Smooth muscle cell (in vitro differentiated cells): Measurements from ENCODE around the gene NIN. TPM values are rescaled to one million over a fixed set of nuclear protein-coding genes. Genes with fewer than 3 reads are reported as not detected.

Experiments
- DNase-seq: peaks from one replicate; lab custom pipeline; 2025; ENCODE audit not compliant: unreplicated experiment; lab: John Stamatoyannopoulos, UW
- H2AFZ ChIP-seq: fragments of 200-600 bp; sonication (generic); 2 replicates; pipeline ENCODE4 v1.6.0; 2016; ENCODE audit warnings: antibody characterized with exemption, low read depth, mild to moderate bottlenecking
- H3F3A ChIP-seq: fragments of 200-600 bp; sonication (generic); 2 replicates; pipeline ENCODE4 v1.6.0; 2017; ENCODE audit warnings: antibody characterized with exemption, low read depth
- H3K27ac ChIP-seq: fragments of 200-600 bp; sonication (generic); 2 replicates; pipeline ENCODE4 v1.5.1; 2016; ENCODE audit warnings: low read depth, mild to moderate bottlenecking
- H3K27me3 ChIP-seq: fragments of 200-600 bp; sonication (generic); 2 replicates; pipeline ENCODE4 v1.6.1; 2016; ENCODE audit warnings: low read depth, mild to moderate bottlenecking
- H3K36me3 ChIP-seq: fragments of 200-600 bp; sonication (generic); 2 replicates; pipeline ENCODE4 v1.5.1; 2016; ENCODE audit warnings: low read depth
- H3K4me1 ChIP-seq: fragments of 200-600 bp; sonication (generic); 2 replicates; pipeline ENCODE4 v1.5.1; 2016; ENCODE audit warnings: low read depth
- H3K4me2 ChIP-seq: fragments of 200-600 bp; sonication (generic); 2 replicates; pipeline ENCODE4 v1.6.0; 2016; ENCODE audit warnings: mild to moderate bottlenecking
- H3K4me3 ChIP-seq: fragments of 200-600 bp; sonication (generic); 2 replicates; pipeline ENCODE4 v1.5.1; 2016; ENCODE audit warnings: mild to moderate bottlenecking
- H3K79me2 ChIP-seq: fragments of 200-600 bp; sonication (generic); 2 replicates; pipeline ENCODE4 v1.6.0; 2016; ENCODE audit warnings: low read depth, mild to moderate bottlenecking
- H3K9ac ChIP-seq: fragments of 200-600 bp; sonication (generic); 2 replicates; pipeline ENCODE4 v1.6.0; 2016; ENCODE audit warnings: low read depth
- H3K9me3 ChIP-seq: fragments of 200-600 bp; sonication (generic); replicated peaks from 2 replicates; pipeline ENCODE4 v1.5.1; 2016; ENCODE audit warnings: low read depth
- H4K20me1 ChIP-seq: fragments of 200-600 bp; sonication (generic); 2 replicates; pipeline ENCODE4 v1.6.0; 2016; ENCODE audit warnings: low read depth
- CTCF ChIP-seq: fragments of 200-600 bp; sonication (generic); IDR thresholded peaks from 2 replicates; pipeline ENCODE4 v1.5.1; 2017; ENCODE audit warnings: borderline replicate concordance, mild to moderate bottlenecking, antibody characterized with exemption; ENCODE audit not compliant: insufficient read depth, poor library complexity, severe bottlenecking
- WGBS: methylation state at CpG from one replicate; pipeline ENCODE4 v1.1.7; 2016; ENCODE audit warnings: low lambda C conversion rate; 5-methylcytosine and 5-hydroxymethylcytosine counted together
- polyA plus RNA-seq: library from polyadenylated mRNA; unstranded; fragments of >200 nt; fragmentation: Nextera tagmentation; extraction: Ambion mirVana; gene quantifications from 2 replicates; pipeline ENCODE4 v1.2.1, GENCODE V29; 2016
- total RNA-seq: library from RNA; depleted of rRNA; stranded (reverse); fragments of >200 nt; gene quantifications from 2 replicates; pipeline ENCODE4 v1.2.3, GENCODE V29; 2014

Gene NIN
- total and polyA plus RNA-seq, 2 experiments from 2014 or later: 7.5 to 14.9 TPM

GRCh38 chr14:50812180-50812579 lies 18.8 kb downstream of the NIN start:
- H3K4me3 ChIP-seq: no peak overlapping the region
- peaks cover 8% of the 10 kb centered on the region for H3F3A ChIP-seq
- no peaks in the 10 kb centered on the region for H3K36me3 ChIP-seq
- no peak for DNase-seq
- no peaks in the 10 kb centered on the region for H3K9me3 ChIP-seq
- no peaks in the 10 kb centered on the region for H4K20me1 ChIP-seq
- H3K9ac ChIP-seq: no peak overlapping the region
- H3K27me3 ChIP-seq: no peaks in the 10 kb centered on the region
- no peak overlapping the region for H2AFZ ChIP-seq
- H3K4me1 ChIP-seq: peaks cover 3% of the 10 kb centered on the region
- H3K27ac ChIP-seq: peak overlapping the region; percentile 0
- no peak for TF ChIP-seq CTCF
- H3K4me2 ChIP-seq: no peak overlapping the region
- peaks cover 6% of the 10 kb centered on the region for H3K79me2 ChIP-seq
- 89% methylated on average over 2 of the region's 2 CpGs for WGBS

- no peak for TF ChIP-seq CTCF
- Histone ChIP-seq H3K4me2 (no peak overlapping the region), H2AFZ (no peak overlapping the region), H3K36me3 (no peaks in the 10 kb centered on the region), H3K27me3 (no peaks in the 10 kb centered on the region), H3K9me3 (no peaks in the 10 kb centered on the region), H3K4me1 (peaks cover 4% of the 10 kb centered on the region), H3F3A (peaks cover 7% of the 10 kb centered on the region), H3K9ac (no peak overlapping the region), H3K4me3 (no peak overlapping the region), H3K27ac (no peak overlapping the region), H3K79me2 (no peaks in the 10 kb centered on the region), H4K20me1 (no peaks in the 10 kb centered on the region)
- DNase-seq: no peak
- WGBS: 77% methylated on average over 5 of the region's 5 CpGs
Measured at GRCh38 chr14:50808053-50808452, 22.9 kb downstream of the NIN start.

- H4K20me1 ChIP-seq: no peaks in the 10 kb centered on the region
- peaks cover 7% of the 10 kb centered on the region for H3F3A ChIP-seq
- no peak overlapping the region for H3K27ac ChIP-seq
- no peak for TF ChIP-seq CTCF
- no peak for DNase-seq
- H3K79me2 ChIP-seq: no peaks in the 10 kb centered on the region
- 80% methylated on average over 3 of the region's 3 CpGs for WGBS
- no peaks in the 10 kb centered on the region for H3K36me3 ChIP-seq
- no peaks in the 10 kb centered on the region for H3K9me3 ChIP-seq
- no peak overlapping the region for H3K9ac ChIP-seq
- peaks cover 4% of the 10 kb centered on the region for H3K4me1 ChIP-seq
- no peak overlapping the region for H3K4me3 ChIP-seq
- no peak overlapping the region for H2AFZ ChIP-seq
- no peaks in the 10 kb centered on the region for H3K27me3 ChIP-seq
- H3K4me2 ChIP-seq: no peak overlapping the region
Measured at GRCh38 chr14:50806241-50806933, 24.6 kb downstream of the NIN start.

- peak overlapping the region; percentile 90 for H3K27ac ChIP-seq
- no peak overlapping the region for H2AFZ ChIP-seq
- H3K27me3 ChIP-seq: no peaks in the 10 kb centered on the region
- H3K79me2 ChIP-seq: no peaks in the 10 kb centered on the region
- peaks cover 7% of the 10 kb centered on the region for H3F3A ChIP-seq
- no peaks in the 10 kb centered on the region for H3K9me3 ChIP-seq
- 97% methylated on average over 3 of the region's 3 CpGs for WGBS
- H3K36me3 ChIP-seq: no peaks in the 10 kb centered on the region
- peaks cover 4% of the 10 kb centered on the region for H3K4me1 ChIP-seq
- no peak overlapping the region for H3K4me3 ChIP-seq
- H4K20me1 ChIP-seq: no peaks in the 10 kb centered on the region
- no peak for DNase-seq
- H3K9ac ChIP-seq: no peak overlapping the region
- no peak for TF ChIP-seq CTCF
- no peak overlapping the region for H3K4me2 ChIP-seq
Measured at GRCh38 chr14:50805396-50805795, 25.6 kb downstream of the NIN start.
